Subcutaneous abdominal adipose tissue (tissue), 5 donors: ENCODE data around the gene THEM4.

Source experiments
- H3K27ac ChIP-seq: one replicate; pipeline ENCODE4 v1.7.0; 2013; ENCODE audit warnings: low read depth, mild to moderate bottlenecking, inconsistent platforms, low read length, moderate library complexity
- H3K27me3 ChIP-seq, 5 donors: one replicate each; pipeline ENCODE4 v1.7.0; 2013; ENCODE audit warnings: low read length in 5 of 5, inconsistent platforms in 1 of 5; ENCODE audit not compliant: control insufficient read depth in 5 of 5, insufficient read depth in 4 of 5
- H3K36me3 ChIP-seq, 5 donors: one replicate each; pipeline ENCODE4 v1.7.0; 2013; ENCODE audit warnings: low read length in 5 of 5; ENCODE audit not compliant: control insufficient read depth in 5 of 5, insufficient read depth in 5 of 5
- H3K4me1 ChIP-seq, 5 donors: one replicate each; pipeline ENCODE4 v1.7.0; 2013; ENCODE audit warnings: low read length in 5 of 5, mild to moderate bottlenecking in 3 of 5, moderate library complexity in 1 of 5; ENCODE audit not compliant: control insufficient read depth in 5 of 5, insufficient read depth in 5 of 5
- H3K4me3 ChIP-seq, 5 donors: one replicate each; pipeline ENCODE4 v1.7.0; 2013; ENCODE audit warnings: low read length in 5 of 5, low read depth in 1 of 5
- H3K9ac ChIP-seq, 5 donors: one replicate each; pipeline ENCODE4 v1.7.0; 2013; ENCODE audit warnings: low read length in 5 of 5, mild to moderate bottlenecking in 4 of 5, moderate library complexity in 3 of 5
- H3K9me3 ChIP-seq, 5 donors: one replicate each; pipeline ENCODE4 v1.7.0; 2013; ENCODE audit warnings: low read length in 5 of 5; ENCODE audit not compliant: control insufficient read depth in 5 of 5
- donor health status: healthy.
- donor health status: healthy.
- donor health status: healthy.
- donor health status: healthy.
- donor health status: healthy.

THEM4 gene

GRCh38 chr1:151854658-151855057, 54.7 kb downstream of the THEM4 start:
- Histone ChIP-seq H3K9me3 (no peaks in the 10 kb centered on the region), H3K27me3 (peaks cover 0 to 3% (median 0%) of the 10 kb centered on the region in 5 donors), H3K9ac (no peak overlapping the region), H3K36me3 (no peaks in the 10 kb centered on the region), H3K4me3 (no peak overlapping the region), H3K4me1 (peaks cover 3 to 23% (median 8%) of the 10 kb centered on the region in 5 donors), H3K27ac (no peak overlapping the region)

DNA sequence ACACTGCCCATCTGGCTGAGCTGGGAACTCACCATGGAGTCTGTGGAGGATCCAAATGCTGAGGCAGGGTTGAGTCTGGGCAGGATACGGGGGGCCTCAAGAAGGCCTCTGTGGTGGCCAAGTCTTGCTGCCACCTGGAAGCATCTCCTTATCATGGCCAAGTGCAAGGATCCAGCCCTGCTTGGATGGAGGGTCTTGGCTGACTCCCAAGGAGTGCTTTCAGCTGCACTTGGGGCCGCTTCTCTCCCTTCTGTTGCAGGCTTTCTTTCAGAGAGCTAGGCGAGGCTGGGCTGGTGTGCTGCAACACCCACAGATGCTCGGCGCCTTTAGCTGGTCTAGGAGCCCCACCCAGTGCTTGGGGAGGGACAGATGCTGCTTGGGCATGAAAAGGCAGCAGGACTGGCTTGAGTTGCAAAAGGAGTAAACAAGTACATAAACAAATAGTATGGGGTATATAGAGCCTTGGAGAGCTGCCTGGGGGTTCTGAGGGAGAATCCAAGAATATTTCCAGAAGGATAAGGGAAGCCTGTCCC, 55.8 kb downstream of the THEM4 start, which contains the start of gene THEM5:
THEM5 (minus strand) TSS at position 302 of the 533 bp plus-strand sequence; CDS start at position 155, 147 bp downstream.
- no peaks in the 10 kb centered on the region for H3K36me3 ChIP-seq
- H3K4me3 ChIP-seq, result no peak within 1 kb of the TSS
- peaks cover 3 to 32% (median 12%) of the 10 kb centered on the region in 5 donors for H3K4me1 ChIP-seq
- peaks cover 0 to 3% (median 0%) of the 10 kb centered on the region in 5 donors for H3K27me3 ChIP-seq
- no peak within 1 kb of the TSS for H3K27ac ChIP-seq
- H3K9me3 ChIP-seq, result no peaks in the 10 kb centered on the region
- H3K9ac ChIP-seq, result no peak within 1 kb of the TSS

DNA sequence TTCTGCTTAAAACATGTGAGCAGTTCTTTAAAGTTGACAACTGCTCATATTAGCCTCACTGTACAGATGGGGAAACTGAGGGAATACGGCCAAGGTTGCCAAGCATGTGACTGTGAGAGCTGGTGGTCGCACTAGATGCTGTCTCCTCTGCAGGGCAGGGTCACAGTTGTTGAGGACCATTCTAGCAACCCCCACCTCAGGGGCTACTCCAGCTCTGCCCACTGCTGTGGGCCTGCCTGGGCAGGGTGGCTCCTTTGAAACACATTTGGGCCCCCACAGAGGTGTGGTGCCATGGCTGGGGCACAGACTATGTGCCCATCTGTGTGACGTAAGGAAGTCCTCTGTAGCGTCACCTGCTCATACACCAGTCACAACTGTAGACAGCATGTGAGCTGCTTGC, 56.6 kb downstream of the THEM4 start:
- Histone ChIP-seq H3K27ac (no peak overlapping the region), H3K9me3 (no peaks in the 10 kb centered on the region), H3K9ac (no peak overlapping the region), H3K4me1 (peaks cover 3 to 25% (median 12%) of the 10 kb centered on the region in 5 donors), H3K27me3 (peaks cover 0 to 6% (median 0%) of the 10 kb centered on the region in 5 donors), H3K36me3 (no peaks in the 10 kb centered on the region), H3K4me3 (no peak overlapping the region)

GRCh38 chr1:151851886-151852285, 57.4 kb downstream of the THEM4 start:
- no peak overlapping the region for H3K4me3 ChIP-seq
- H3K9ac ChIP-seq, result no peak overlapping the region
- no peaks in the 10 kb centered on the region for H3K36me3 ChIP-seq
- H3K9me3 ChIP-seq, result no peaks in the 10 kb centered on the region
- H3K27me3 ChIP-seq, result peaks cover 0 to 6% (median 0%) of the 10 kb centered on the region in 5 donors
- H3K27ac ChIP-seq, result no peak overlapping the region
- H3K4me1 ChIP-seq, result peaks cover 2 to 25% (median 12%) of the 10 kb centered on the region in 5 donors

GRCh38 chr1:151849871-151850270, 59.4 kb downstream of the THEM4 start:
- peaks cover 0 to 22% (median 7%) of the 10 kb centered on the region in 5 donors for H3K4me1 ChIP-seq
- H3K36me3 ChIP-seq, result no peaks in the 10 kb centered on the region
- no peaks in the 10 kb centered on the region for H3K9me3 ChIP-seq
- H3K9ac ChIP-seq, result no peak overlapping the region
- H3K27ac ChIP-seq, result no peak overlapping the region
- H3K4me3 ChIP-seq, result no peak overlapping the region
- peaks cover 0 to 6% (median 0%) of the 10 kb centered on the region in 5 donors for H3K27me3 ChIP-seq

DNA sequence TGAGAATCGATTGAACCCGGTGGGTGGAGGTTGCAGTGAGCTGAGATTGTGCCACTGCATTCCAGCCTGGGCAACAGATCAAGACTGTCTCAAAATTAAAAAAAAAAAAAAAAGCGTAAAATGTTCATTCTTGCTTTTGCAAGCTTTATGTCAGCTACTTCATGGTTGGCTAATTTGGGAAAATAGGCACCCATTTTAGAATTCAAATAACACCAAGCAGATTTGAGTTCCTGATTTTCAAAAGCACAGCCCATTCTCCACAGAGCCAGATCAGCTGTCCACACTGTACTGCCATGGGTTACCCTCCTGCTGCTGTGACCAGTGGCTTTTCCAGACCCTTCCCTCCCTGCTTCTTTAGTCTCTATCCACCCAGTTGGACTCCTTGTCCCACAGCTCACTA, 60.2 kb downstream of the THEM4 start:
- H3K36me3 ChIP-seq, result no peaks in the 10 kb centered on the region
- H3K4me3 ChIP-seq, result no peak overlapping the region
- H3K4me1 ChIP-seq, result peaks cover 0 to 22% (median 7%) of the 10 kb centered on the region in 5 donors
- H3K9me3 ChIP-seq, result no peaks in the 10 kb centered on the region
- no peak overlapping the region for H3K27ac ChIP-seq
- no peak overlapping the region for H3K9ac ChIP-seq
- H3K27me3 ChIP-seq, result peaks cover 0 to 6% (median 0%) of the 10 kb centered on the region in 5 donors

DNA sequence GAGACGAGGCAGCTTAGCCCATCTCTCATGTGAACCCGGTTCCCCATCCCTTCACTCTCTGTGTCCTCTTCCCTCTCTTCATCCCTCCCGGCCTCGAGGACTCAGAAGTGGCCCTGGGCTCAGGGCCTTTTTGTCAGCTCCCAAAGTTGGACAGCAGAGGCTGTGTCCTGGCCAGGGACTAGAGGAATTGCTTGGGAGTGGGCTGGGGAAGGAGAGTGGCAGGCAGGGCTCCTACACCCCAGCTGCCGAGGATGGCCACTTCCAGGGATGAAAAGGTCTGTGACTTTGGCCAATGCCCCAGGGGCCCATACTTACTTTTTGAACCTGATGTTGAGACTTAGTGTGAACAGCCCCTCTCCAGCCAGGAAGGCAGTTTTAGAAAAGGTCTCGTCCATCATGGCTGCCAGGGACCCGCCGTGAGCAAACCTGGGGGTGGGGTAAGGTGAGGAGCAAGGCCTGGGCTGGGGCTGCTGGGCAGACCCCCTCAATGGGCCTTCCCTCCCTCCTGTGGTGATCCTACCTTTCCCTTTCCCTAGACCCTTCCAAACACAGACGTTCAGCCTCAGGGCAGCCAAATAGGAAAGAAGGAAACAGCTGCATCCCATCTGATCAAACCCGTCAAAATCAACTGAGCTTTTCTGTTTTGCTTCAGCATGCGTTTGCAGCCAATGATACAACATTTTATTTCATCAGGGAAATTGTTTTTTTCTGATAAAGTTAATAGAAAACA, 61.3 kb downstream of the THEM4 start:
- Histone ChIP-seq H3K9me3 (no peaks in the 10 kb centered on the region), H3K4me1 (peaks cover 0 to 22% (median 7%) of the 10 kb centered on the region in 5 donors), H3K9ac (no peak overlapping the region), H3K27me3 (peaks cover 0 to 6% (median 0%) of the 10 kb centered on the region in 5 donors), H3K36me3 (no peaks in the 10 kb centered on the region), H3K27ac (no peak overlapping the region), H3K4me3 (no peak overlapping the region)

- no peak overlapping the region for H3K4me3 ChIP-seq
- H3K9me3 ChIP-seq, result no peaks in the 10 kb centered on the region
- H3K4me1 ChIP-seq, result peaks cover 0 to 19% (median 7%) of the 10 kb centered on the region in 5 donors
- H3K36me3 ChIP-seq, result no peaks in the 10 kb centered on the region
- H3K9ac ChIP-seq, result no peak overlapping the region
- no peak overlapping the region for H3K27ac ChIP-seq
- peaks cover 0 to 3% (median 0%) of the 10 kb centered on the region in 5 donors for H3K27me3 ChIP-seq
These were observed 62.5 kb downstream of the THEM4 start for GRCh38 chr1:151846686-151847237.

DNA sequence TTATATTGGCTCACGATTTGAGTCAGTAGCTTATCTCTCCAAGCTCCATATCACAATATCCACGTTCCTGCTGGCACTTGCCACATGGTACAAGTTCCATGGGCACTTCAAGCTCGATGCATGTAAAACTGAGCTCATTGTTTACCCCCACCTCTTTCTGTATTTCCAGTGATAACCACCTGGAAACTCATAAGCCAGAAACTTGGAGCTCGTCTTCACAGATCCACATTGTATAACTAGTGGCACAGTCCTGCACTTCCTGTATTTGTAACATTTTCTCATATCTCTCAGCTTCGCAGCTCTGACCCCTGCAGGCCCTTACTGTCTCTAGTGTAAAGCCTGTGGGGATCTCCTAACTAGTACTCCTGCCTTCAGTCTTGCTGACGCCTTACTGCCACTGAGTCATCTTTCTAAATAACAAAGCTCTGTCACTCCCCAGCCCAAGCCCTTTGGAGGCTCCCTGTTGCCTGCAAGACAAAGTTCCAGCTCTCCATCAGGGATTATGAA, 63.2 kb downstream of the THEM4 start:
- no peaks in the 10 kb centered on the region for H3K9me3 ChIP-seq

DNA sequence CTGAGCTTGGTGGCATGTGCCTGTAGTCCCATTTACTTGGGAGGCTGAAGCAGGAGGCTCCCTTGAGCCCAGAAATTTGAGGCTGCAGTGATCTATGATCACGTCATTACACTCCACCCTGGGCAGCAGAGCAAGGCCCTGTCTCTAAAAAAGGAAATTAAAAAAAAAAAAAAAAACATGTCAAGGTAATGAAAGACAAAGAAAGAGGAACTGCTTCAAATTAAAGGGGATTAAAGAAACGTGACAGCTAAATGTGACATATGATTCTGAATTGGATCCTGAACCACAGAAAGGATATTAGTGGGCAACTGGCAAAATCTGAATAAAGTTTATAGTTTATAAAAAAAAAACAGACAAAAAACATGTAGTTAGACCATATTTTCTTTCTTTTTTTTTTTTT, 65.9 kb downstream of the THEM4 start:
- no peak overlapping the region for H3K27ac ChIP-seq
- H3K4me1 ChIP-seq, result peaks cover 0 to 20% (median 16%) of the 10 kb centered on the region in 5 donors
- no peaks in the 10 kb centered on the region for H3K9me3 ChIP-seq
- H3K36me3 ChIP-seq, result no peaks in the 10 kb centered on the region
- H3K9ac ChIP-seq, result no peak overlapping the region
- peaks cover 3 to 19% (median 9%) of the 10 kb centered on the region in 5 donors for H3K27me3 ChIP-seq
- no peak overlapping the region for H3K4me3 ChIP-seq

More for the DNA sequence above, 63.2 kb downstream of the THEM4 start:
- H3K4me1 ChIP-seq, result peaks cover 0 to 19% (median 7%) of the 10 kb centered on the region in 5 donors
- H3K27ac ChIP-seq, result no peak overlapping the region
- no peaks in the 10 kb centered on the region for H3K36me3 ChIP-seq
- H3K27me3 ChIP-seq, result peaks cover 0 to 3% (median 0%) of the 10 kb centered on the region in 5 donors
- H3K9ac ChIP-seq, result no peak overlapping the region
- no peak overlapping the region for H3K4me3 ChIP-seq
